GM21381 (cell line): ENCODE data around the gene FBXO28.
A peak's percentile ranks its signal among the peaks of the same experiment; 100 is the strongest.
"Not testable (repeated sequence)": the region's sequence is repeated elsewhere in the genome, so short reads cannot be mapped to it uniquely, and the experiment has no call there.

Experiments
- ATAC-seq: cut with Tn5 transposase; IDR thresholded peaks from one replicate; pipeline ENCODE4 v1.9.1; 2021; ENCODE audit warnings: mild to moderate bottlenecking, moderate library complexity; ENCODE audit not compliant: unreplicated experiment

FBXO28 gene, protein sequence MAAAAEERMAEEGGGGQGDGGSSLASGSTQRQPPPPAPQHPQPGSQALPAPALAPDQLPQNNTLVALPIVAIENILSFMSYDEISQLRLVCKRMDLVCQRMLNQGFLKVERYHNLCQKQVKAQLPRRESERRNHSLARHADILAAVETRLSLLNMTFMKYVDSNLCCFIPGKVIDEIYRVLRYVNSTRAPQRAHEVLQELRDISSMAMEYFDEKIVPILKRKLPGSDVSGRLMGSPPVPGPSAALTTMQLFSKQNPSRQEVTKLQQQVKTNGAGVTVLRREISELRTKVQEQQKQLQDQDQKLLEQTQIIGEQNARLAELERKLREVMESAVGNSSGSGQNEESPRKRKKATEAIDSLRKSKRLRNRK

DNA sequence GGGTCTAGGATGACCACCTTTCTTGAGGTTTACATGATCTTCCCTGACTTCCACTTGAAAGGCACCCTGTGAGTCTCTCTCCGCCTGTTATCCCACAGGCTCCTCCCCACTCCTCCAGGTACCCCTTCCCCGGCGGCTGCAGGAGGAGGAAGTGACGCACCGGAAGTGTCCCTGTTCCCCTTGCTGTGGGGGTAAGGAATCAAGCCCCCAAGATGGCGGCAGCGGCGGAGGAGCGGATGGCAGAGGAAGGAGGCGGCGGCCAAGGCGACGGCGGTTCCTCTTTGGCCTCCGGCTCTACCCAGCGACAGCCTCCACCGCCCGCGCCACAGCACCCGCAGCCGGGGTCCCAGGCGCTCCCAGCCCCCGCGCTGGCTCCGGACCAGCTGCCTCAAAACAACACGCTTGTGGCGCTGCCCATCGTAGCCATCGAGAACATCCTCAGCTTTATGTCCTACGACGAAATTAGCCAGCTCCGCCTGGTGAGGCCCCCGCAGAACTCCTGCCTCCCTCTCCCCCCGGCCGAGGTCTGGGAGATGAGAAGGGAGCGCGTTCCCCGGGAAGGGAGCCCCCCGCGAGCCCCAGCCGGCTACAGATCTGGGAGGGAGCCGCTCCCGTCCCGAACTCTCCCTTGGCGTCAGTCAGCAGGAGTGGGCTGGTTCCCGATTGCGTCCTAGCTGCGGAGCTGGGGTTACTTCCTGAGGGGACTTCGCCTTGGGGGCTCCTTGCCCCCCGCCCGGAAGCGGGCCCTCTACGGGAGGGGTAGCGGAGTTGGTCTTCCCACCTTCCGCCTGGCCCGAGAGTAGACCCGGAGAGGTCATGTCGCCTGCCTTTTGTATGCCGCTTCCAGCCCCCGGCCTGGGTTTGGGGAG lies at the start of gene FBXO28:
Gene FBXO28, plus strand, starts transcription at position 194 of the 869 bp plus-strand sequence. Its CDS starts 19 bp downstream, at position 213.
- ATAC-seq: peak; percentile 98

DNA sequence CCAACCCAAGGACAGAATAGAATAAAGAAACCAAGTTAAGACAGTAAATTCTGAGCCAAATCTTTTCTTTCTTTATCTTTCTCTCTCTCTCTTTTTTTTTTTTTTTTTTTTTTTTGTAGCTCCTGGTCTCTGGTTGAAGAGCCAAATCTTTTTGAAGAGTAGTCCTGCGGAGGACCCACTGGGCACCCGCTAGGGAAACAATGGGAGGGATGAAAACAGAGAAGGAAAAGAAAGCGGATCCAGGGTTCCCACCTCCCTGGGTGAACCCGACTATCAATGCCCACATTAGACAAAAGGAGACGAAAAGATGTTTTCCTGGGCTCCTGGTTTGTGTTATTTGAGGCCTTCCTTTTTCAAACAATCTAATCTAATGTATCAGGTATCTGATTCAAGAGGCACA lies 49.8 kb upstream of the FBXO28 start:
- ATAC-seq: no peak

DNA sequence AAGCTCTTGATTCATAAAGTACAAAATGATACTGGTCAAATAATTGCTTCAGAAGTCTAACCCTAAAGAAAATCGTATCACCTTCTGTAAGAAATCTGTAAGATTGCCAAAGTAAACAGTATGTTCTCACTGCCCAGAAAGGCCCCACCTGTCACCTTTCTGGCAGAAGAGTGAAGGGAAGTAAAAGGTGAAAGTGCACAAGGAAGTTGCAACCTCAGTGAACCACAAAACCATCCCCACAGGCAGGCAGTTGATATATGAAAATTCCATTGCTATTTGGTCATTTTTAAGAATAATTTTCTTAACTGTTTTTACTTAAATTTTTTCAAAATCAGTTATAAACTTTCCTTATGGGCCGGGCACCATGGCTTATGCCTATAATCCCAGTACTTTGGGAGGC lies 48.5 kb upstream of the FBXO28 start:
- ATAC-seq: no peak

DNA sequence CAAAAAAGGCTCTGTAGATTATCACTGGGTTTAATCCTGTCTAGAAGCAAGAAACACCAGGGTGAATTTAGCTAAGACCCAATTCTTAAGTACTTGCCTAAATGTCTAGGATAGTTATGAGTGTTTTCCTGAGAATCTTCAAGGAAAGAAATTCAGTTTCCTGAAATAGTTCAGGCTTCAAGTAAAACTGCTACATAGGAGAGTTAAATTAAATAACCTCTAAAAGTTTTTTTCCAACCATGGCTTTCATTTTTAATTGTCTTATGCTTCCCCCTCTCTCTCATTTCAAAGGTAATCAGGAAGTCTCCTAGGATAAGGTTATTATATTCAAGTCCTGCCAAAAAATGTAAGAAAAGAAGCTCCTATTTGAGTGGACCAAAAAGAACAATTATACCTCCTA lies 46.7 kb upstream of the FBXO28 start:
- ATAC-seq: no peak

DNA sequence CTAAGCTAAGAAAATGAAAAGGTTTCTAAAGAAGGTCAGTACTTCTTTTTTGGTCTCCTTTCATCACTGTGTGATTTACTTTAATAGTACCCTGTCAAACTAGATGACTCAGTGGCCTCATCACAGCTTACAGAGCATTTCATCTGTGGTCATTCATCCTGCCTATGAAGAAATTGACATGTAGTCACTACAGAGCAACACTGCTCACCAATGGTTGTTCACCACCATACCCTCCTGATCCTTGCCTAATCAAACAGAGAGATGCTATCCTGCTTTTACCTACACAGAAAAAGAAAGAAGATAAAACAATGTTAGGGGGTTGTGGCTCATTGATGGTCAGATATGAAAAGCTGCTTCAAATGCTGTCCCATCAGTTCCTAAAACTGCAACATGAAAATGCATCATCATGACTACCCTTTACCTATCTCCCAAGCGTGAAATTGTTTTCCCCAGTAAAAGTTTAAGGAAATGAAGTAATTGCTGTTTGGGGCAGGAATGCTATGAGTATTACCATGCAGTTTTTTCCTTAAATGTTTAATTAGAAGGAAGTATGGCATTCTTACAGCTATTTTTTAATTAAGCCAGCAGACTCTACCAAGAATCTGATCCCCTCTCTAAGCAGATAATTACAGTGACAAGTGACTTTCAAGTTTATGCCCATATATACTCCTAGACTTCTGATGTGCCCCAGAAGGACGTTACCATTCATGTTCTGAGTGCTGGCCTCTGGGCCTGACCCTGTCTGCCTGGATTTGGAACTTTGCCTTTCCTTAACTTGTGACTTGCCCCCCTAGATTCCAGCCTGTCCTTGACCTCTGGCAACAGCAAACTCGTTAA lies 46.1 kb upstream of the FBXO28 start:
- no peak for ATAC-seq

DNA sequence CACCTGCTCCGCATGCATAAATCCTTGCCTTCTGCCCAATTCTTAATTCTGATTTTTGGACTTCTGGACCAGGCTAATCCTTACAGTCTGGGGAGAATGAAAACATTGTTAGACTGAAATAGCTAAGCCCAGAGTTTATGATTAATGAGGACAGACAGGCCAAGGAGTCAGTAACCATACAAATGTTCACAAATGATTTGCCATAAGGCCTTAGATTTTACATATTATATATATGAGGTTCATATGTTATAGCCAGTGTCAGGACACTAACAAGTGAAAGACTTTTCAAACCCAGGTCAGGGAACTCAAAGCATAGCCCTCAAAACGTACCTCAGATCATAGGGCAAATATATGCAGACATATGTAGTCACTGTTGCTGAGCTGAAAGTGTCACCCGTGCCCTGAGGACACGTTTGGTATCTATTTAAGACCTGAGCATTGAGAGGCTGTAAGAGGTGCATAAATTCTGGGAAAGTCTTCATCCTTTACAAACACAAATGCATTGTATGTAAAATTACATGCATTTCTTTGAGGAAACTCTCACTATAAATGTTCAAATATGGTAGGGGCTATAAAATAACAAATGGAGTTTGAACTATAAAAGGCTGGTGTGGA lies 45.3 kb upstream of the FBXO28 start:
- ATAC-seq: no peak

DNA sequence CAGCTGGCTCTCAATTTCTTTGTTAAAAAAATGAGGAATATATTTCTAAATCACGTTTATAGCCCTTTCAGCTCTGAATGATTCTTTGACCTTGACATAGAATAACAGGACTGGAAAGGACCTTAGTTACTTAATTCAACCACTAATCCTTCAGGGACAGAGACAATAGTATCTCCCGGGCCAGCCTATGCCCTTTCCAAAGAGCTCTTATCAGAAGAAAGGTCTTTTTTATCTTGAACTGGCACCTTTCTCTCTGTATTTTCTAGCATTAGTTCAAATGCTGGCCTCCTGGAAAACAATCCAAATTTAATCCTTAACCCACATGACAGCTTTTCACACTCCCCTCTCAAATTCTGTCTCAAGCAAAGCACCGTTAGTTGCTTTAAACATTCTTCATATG lies 44.8 kb upstream of the FBXO28 start:
- no peak for ATAC-seq

DNA sequence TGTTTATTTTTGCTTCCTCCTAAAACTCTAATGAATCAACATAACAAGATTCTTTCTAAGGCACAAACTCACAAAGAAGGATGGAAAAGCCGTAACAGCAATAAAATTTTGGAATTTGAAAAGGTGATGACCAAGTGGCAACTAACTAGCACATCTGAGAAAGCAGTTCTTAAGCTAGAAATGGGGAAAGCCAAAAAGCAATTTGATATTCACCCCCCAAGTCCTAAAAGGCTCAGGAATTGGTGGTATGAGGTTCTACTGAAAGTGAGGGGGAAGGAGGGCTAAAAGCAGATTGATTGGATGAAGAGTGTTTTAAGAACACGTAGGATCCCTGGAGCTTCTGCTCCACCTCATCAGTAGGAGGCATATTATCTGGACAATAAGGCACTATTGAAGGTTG lies 43.4 kb upstream of the FBXO28 start:
- ATAC-seq: no peak

DNA sequence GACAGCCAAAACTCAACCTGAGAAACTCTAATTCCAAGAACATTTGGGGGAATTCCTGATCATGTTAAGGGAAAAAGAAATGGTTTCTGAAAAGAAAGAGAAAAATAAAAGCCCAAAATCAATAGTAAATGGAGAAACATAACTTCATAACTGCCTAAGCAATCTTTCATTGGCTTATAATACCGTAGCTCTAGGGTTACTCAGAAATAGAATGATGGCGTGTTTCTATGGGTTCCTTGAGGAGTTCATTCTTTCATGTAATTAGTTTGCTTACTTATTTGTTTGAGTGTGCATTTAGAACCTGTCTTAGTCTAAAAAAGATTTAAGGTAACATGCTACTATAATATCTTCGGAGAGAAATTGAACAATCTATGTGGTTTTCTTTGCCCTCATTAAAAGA lies 37.5 kb upstream of the FBXO28 start:
- no peak for ATAC-seq

DNA sequence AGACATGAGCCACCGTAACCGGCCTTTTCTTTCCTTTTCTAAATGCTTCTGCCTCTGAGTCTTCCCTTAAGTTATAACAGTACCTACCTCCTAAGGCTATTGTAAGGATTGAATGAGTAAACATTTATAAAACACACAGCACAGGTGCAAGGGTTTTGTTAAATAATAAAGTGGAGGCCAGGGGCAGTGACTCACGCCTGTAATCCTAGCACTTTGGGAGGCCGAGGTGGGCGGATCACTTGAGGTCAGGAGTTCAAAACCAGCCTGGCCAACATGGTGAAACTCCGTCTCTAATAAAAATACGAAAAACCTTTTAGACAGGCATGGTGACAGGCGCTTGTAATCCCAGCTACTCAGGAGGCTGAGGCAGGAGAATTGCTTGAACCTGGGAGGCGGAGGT lies 34.3 kb upstream of the FBXO28 start:
- ATAC-seq: not testable (repeated sequence)

DNA sequence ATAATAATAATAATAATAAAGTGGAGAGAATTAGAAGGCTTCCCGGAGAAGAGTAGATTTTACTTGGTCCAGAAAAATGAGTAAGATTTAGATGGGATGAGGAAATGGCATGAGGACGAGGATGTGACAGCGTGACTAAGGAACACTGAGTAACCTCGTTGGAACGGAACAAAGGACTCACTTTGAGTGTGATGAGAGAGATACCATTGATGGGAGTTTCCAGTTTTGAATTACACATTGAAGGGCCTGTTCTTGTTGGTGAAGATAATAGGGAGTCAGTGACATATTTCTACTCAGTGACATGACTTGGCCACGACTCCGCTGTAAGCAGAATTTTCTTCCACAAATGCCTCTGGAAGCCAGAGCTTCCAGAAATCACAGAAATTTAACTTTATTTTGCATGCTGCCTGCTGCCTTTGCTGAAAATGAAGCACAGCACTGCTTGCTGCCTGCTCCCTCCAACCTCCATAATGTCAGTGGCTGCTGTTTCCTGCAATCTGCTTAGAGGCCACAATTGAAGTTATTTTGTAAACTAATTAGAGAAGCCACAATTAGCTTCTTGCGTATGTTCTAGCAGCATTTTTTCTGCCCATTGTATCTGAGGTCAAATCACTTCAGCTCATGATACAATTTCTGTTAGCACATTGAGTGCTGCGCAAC lies 33.7 kb upstream of the FBXO28 start:
- ATAC-seq: no peak

DNA sequence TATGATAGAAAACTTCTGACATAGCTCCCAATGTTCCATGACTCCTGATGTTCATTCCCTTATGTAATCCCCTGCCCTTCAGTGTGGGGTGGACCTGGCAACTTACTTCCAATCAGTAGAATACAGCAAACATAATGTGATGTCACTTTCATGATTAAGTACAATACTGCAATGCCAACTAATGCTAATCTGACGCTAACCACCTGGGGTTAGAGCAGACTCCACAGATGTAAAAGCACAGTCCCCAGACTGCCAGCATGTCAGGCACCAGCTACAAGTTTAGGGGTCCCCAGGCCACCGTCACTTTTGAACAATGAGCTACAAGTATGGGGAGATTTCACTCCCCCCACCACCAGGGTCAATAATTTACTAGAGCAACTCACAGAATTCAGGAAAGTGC lies 32.3 kb upstream of the FBXO28 start:
- no peak for ATAC-seq

DNA sequence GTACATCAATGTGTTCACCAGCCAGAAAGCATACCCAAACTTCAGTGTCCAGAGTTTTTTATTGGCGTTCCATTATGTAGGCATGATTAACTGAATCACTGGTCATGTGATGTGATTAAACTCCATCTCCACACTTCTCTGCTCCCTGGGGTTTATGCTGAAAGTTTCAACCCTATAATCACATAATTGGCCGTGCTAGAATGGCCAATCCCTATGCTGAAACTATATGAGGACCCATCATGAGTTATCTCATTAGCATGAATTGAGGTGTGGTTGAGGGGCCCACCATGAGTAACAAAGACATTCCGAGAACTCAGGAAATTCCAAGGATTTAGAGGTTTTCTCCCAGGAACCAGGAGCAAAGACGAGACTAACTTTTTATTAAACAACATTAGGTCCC lies 31.8 kb upstream of the FBXO28 start:
- ATAC-seq: no peak

DNA sequence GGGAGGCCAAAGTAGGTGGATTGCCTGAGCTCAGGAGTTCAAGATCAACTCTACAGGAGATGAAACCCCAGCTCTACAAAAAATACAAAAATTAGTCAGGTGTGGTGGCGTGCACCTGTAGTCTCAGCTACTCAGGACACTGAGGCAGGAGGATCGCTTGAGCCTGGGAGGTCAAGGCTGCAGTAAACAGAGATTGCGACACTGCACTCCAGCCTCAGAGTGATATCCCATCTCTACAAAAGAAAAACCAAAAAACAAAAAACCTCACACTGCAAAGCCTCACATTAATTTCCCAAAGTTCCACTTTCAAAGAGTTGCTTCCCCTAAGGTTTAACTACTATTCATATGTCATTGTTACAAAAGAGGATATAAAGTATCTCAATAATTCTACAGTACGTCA lies 29.0 kb upstream of the FBXO28 start:
- no peak for ATAC-seq

DNA sequence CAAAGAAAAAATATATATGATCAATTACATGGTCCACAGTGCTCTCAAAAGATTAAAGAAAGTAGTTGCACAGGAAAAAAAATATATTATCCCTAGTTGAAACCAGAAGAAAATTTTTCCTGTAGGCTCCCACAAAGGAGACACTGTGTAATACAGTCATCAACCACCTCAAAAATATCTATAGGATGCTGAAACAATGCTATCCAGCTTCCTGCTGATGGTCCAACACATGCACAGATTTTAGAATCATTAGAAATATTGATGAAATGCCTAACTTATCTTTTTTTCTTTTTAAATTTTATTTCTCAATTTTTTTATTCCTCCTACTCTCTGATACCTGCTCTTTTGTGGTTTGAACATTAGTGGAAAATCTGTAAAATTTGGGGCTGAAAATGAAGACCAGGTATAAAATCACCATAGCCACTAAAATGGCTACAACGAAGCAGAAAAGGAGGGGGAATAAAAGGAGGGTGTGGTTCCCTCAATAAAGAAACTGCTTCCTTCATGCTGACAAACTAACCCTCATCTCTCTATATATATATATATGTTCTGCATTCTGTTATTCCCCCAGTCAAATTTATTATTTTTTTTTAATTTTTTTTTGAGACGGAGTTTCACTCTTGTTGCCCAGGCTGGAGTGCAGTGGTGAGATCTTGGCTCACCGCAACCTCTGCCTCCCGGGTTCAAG lies 28.3 kb upstream of the FBXO28 start:
- ATAC-seq: no peak

DNA sequence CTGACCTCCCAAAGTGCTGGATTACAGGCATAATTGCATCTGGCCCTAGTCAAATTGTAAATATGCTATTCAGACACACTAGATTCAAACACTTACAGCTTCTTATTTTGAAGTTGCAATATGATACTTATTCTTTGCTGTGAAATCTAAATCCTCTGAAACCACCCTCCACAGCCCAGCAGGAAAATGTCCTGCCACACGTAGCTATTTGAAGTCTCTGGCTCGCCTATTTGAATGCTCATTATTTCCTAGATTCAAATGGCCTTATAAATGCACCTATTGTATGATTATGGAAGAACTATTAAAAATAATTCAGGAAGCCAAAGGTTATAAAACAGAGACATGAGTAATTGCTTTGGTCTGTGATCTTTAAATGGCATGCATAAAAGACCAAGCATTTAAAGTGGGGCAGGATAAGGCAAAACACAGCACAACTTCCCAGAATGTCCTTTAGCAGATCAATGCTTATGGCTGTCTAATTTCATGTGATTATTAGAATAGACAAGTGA lies 26.6 kb upstream of the FBXO28 start:
- ATAC-seq: no peak

DNA sequence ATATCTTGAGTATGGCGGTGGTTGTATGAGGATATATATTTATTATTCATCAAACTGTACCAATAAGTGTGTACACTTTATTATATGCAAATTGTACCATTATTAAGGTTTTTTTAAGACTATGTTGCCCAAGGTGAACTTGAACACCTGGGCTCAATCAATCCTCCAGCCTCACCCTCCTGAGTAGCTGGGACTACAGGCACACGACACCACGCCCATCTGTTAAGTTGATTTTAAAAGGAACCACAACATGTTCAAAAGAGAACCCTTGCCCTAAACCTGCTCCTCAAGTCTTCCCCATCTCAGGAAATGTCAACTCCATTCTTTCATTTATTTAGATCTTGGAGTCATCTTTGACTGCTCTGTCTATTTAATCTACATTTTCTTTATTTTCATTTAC lies 24.3 kb upstream of the FBXO28 start:
- ATAC-seq: no peak

DNA sequence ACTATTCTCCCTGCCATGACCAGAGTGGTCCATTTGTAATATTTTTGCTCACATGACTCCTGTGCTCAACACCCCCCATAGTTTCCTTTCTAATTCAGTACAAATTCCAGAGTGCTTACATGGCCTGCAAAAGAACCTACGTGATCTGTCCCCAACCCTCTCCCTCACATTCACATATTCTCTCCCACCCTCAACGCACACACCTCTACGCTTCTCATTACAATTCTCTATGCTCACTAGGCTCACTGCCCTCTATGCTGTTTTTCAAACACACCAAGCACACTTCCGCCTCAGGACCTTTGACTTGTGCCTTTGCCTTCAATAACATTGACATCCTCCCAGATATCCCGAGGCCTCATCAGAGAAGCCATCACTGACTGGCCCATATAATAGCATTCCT lies 23.8 kb upstream of the FBXO28 start:
- no peak for ATAC-seq

DNA sequence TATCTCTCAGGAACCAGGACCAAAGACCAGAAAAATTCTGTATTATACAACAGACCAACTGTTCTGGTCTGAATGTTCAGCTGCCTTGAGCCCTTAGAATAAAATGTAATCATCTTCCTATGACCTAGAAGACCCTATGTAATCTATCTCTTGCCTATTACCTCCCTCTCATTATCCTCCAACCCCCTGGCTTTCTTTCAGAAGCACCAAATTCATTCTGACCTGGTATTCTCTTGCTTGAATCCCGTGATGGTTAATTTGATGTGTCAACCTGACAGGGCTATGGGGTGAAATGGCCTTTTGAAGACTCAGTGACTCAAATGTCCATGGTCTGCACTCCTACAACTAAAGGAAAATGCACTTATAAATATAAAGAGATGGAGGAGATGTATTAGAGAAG lies 21.8 kb upstream of the FBXO28 start:
- no peak for ATAC-seq

DNA sequence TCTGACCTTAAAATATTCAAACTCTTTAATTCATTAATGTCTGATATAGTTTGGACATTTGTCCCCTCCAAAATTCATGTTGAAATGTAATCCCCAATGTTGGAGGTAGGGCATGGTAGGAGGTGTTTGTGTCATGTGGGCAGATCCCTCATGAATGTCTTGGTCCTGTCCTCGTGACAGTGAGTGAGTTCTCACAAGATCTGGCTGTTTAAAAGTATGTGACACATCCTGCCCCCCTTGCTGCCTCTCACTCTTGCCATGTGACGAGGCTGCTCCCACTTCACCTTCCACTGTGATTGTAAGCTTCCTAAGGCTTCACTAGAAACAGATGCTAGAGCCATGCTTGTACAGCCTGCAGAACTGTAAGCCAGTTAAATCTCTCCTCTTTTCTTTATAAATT lies 21.3 kb upstream of the FBXO28 start:
- ATAC-seq: no peak
